PFSK-1 (cell line): ENCODE results near the gene ARHGAP8.

Source experiments
- POLR2AphosphoS5 ChIP-seq: IDR thresholded peaks from 2 replicates; pipeline ENCODE4 v1.6.1; 2012; ENCODE audit warnings: low read depth, mild to moderate bottlenecking, control low read depth, low read length, moderate library complexity
- TF ChIP-seq, protein P1 (sequence below), 2 experiments: IDR thresholded peaks; 2 replicates each; pipeline versions ENCODE4 v1.6.1 to v1.8.0; 2011 to 2012; ENCODE audit warnings: low read depth in 2 of 2, low read length in 2 of 2, control low read depth in 1 of 2, inconsistent platforms in 1 of 2, mild to moderate bottlenecking in 1 of 2, moderate library complexity in 1 of 2; ENCODE audit not compliant: insufficient read depth in 1 of 2

DNA sequence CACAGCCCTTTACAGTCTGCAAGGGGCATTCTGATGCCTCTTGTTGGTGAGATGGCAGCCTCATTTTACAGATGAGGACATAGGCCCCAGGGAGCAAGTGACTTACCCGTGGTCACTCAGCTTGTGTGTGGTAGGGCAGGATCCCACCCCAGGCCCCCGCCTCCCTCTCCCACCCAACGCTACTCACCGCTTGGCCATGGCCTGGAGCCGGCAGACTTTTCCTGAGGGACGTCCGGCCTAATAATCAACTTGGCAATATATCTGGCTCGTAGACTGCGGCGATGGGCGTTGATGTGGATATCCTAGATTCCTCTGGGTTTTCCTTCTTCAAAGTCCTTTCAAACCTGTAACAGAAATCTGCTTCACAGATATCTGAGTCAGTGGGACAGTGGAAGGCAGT, 57.1 kb downstream of the ARHGAP8 start:
- TF ChIP-seq POLR2AphosphoS5: no peak
- TF ChIP-seq, protein P1, sequence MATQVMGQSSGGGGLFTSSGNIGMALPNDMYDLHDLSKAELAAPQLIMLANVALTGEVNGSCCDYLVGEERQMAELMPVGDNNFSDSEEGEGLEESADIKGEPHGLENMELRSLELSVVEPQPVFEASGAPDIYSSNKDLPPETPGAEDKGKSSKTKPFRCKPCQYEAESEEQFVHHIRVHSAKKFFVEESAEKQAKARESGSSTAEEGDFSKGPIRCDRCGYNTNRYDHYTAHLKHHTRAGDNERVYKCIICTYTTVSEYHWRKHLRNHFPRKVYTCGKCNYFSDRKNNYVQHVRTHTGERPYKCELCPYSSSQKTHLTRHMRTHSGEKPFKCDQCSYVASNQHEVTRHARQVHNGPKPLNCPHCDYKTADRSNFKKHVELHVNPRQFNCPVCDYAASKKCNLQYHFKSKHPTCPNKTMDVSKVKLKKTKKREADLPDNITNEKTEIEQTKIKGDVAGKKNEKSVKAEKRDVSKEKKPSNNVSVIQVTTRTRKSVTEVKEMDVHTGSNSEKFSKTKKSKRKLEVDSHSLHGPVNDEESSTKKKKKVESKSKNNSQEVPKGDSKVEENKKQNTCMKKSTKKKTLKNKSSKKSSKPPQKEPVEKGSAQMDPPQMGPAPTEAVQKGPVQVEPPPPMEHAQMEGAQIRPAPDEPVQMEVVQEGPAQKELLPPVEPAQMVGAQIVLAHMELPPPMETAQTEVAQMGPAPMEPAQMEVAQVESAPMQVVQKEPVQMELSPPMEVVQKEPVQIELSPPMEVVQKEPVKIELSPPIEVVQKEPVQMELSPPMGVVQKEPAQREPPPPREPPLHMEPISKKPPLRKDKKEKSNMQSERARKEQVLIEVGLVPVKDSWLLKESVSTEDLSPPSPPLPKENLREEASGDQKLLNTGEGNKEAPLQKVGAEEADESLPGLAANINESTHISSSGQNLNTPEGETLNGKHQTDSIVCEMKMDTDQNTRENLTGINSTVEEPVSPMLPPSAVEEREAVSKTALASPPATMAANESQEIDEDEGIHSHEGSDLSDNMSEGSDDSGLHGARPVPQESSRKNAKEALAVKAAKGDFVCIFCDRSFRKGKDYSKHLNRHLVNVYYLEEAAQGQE (IDR thresholded peaks at IDR 0.05; ENCODE audit: insufficient read depth in 1 of 2, low read depth in 2 of 2, low read length in 2 of 2): no peak
